IgD-negative memory B cell (primary cell): Measurements from ENCODE around the gene ANKRD35. TPM values are rescaled to one million over a fixed set of nuclear protein-coding genes. Genes with fewer than 3 reads are reported as not detected.
"Not testable (repeated sequence)": the region's sequence is repeated elsewhere in the genome, so short reads cannot be mapped to it uniquely, and the experiment has no call there.

Source experiments
- H3K27ac Mint-ChIP-seq, 3 donors: one replicate each; pipeline ENCODE4 v1.8.0; 2020 to 2022; ENCODE audit warnings: mild to moderate bottlenecking in 3 of 3, mixed read lengths in 3 of 3, moderate library complexity in 1 of 3
- H3K27me3 Mint-ChIP-seq: one replicate; pipeline ENCODE4 v1.8.0; 2021; ENCODE audit warnings: mixed read lengths
- H3K36me3 Mint-ChIP-seq: one replicate; pipeline ENCODE4 v1.8.0; 2020; ENCODE audit warnings: mild to moderate bottlenecking, mixed read lengths
- H3K4me1 Mint-ChIP-seq, 3 donors: one replicate each; pipeline ENCODE4 v1.8.0; 2020 to 2022; ENCODE audit warnings: mixed read lengths in 3 of 3, mild to moderate bottlenecking in 1 of 3
- H3K4me3 Mint-ChIP-seq, 4 donors: one replicate each; pipeline ENCODE4 v1.8.0; 2020 to 2022; ENCODE audit warnings: mild to moderate bottlenecking in 4 of 4, mixed read lengths in 4 of 4, moderate library complexity in 3 of 4
- H3K9me3 Mint-ChIP-seq, 3 donors: one replicate each; pipeline ENCODE4 v1.8.0; 2020 to 2021; ENCODE audit warnings: mixed read lengths in 3 of 3, mild to moderate bottlenecking in 1 of 3
- polyA plus RNA-seq: library from polyadenylated mRNA; unstranded; fragments of 300-500 nt; fragmentation: Illumina TruSeq; gene quantifications from one replicate; pipeline ENCODE4 v1.2.3, GENCODE V29; 2021

The ANKRD35 gene
- polyA plus RNA-seq, 1 donor from 2014 or later, result not detected

- H3K9me3 Mint-ChIP-seq, result not testable (repeated sequence)
Observed at GRCh38 chr1:145822779-145823331, 62.8 kb downstream of the ANKRD35 start.

GRCh38 chr1:145818095-145818494, 67.6 kb downstream of the ANKRD35 start:
- not testable (repeated sequence) for H3K27me3 Mint-ChIP-seq, H3K4me3 Mint-ChIP-seq, H3K36me3 Mint-ChIP-seq, H3K27ac Mint-ChIP-seq, H3K4me1 Mint-ChIP-seq, H3K9me3 Mint-ChIP-seq

More at GRCh38 chr1:145822779-145823331, 62.8 kb downstream of the ANKRD35 start:
- Mint-ChIP-seq H3K4me3 (peak overlapping the region in 1 of 4 donors; percentile 98), H3K4me1 (peaks cover 9 to 15% (median 14%) of the 10 kb centered on the region in 3 donors)
- H3K27ac Mint-ChIP-seq, H3K27me3 Mint-ChIP-seq, H3K36me3 Mint-ChIP-seq: not testable (repeated sequence)

Other genes starting within 250 kb of the ANKRD35 start
- 0.30 TPM for gene PDZK1, start 178.5 kb downstream of the ANKRD35 start, polyA plus RNA-seq
- gene CD160, start 166.4 kb downstream of the ANKRD35 start, polyA plus RNA-seq, result 1.8 TPM
- gene RNF115, start 61.8 kb downstream of the ANKRD35 start, polyA plus RNA-seq, result 6.7 TPM
- gene POLR3C, start 61.7 kb downstream of the ANKRD35 start, polyA plus RNA-seq, result 54.0 TPM
- 4.2 TPM for gene NUDT17, start 40.2 kb downstream of the ANKRD35 start, polyA plus RNA-seq
- 16.9 TPM for gene PIAS3, start 26.8 kb downstream of the ANKRD35 start, polyA plus RNA-seq
- gene ITGA10, start 24.2 kb upstream of the ANKRD35 start, polyA plus RNA-seq, result not detected
- gene PEX11B, start 32.9 kb upstream of the ANKRD35 start, polyA plus RNA-seq, result 42.3 TPM
- gene RBM8A, start 41.6 kb upstream of the ANKRD35 start, polyA plus RNA-seq, result 183 TPM
- gene LIX1L, start 72.2 kb upstream of the ANKRD35 start, polyA plus RNA-seq, result 12.8 TPM
- gene ANKRD34A, start 78.7 kb upstream of the ANKRD35 start, polyA plus RNA-seq, result 0.64 TPM
- gene POLR3GL, start 78.8 kb upstream of the ANKRD35 start, polyA plus RNA-seq, result 64.0 TPM
- gene TXNIP, start 110.7 kb upstream of the ANKRD35 start, polyA plus RNA-seq, result 3,579 TPM
- gene HJV, start 135.9 kb upstream of the ANKRD35 start, polyA plus RNA-seq, result not detected